Kidney epithelial cell (primary cell): ENCODE data around the gene GMPR2. TPM values are rescaled to one million over a fixed set of nuclear protein-coding genes. Genes with fewer than 3 reads are reported as not detected.

Source experiments
- DNase-seq: peaks from one replicate; pipeline ENCODE4 v3.0.0-alpha.2; 2010; ENCODE audit warnings: low read depth
- H3K27me3 ChIP-seq: 2 replicates; pipeline ENCODE4 v1.6.0; 2011; ENCODE audit warnings: low read length; ENCODE audit not compliant: control insufficient read depth, insufficient read depth
- H3K36me3 ChIP-seq: 2 replicates; pipeline ENCODE4 v1.5.1; 2011; ENCODE audit warnings: low read length; ENCODE audit not compliant: control insufficient read depth, insufficient read depth
- H3K4me3 ChIP-seq: 2 replicates; pipeline ENCODE4 v1.5.1; 2011; ENCODE audit warnings: low read depth, mild to moderate bottlenecking, control low read depth, low read length
- CTCF ChIP-seq: IDR thresholded peaks from 2 replicates; pipeline ENCODE4 v1.5.1; 2011; ENCODE audit warnings: mild to moderate bottlenecking, moderate library complexity, low read length, control low read depth, inconsistent platforms; ENCODE audit not compliant: insufficient read depth, poor library complexity, severe bottlenecking
- total RNA-seq: library from RNA; depleted of rRNA; stranded (reverse); fragments of >200 nt; gene quantifications from 2 replicates; pipeline ENCODE4 v1.2.3, GENCODE V29; 2015

The GMPR2 gene
- total RNA-seq, 1 donor from 2014 or later = 54.7 TPM

- Histone ChIP-seq H3K27me3 (no peaks in the 10 kb centered on the region), H3K4me3 (no peak overlapping the region), H3K36me3 (peaks cover 3% of the 10 kb centered on the region)
- no peak for DNase-seq
- no peak for TF ChIP-seq CTCF
These were observed 37.3 kb downstream of the GMPR2 start for GRCh38 chr14:24269910-24270536.

GRCh38 chr14:24270537-24271133 lies 37.9 kb downstream of the GMPR2 start:
- DNase-seq = no peak
- Histone ChIP-seq H3K36me3 (peaks cover 2% of the 10 kb centered on the region), H3K4me3 (peak overlapping the region; percentile 68), H3K27me3 (no peaks in the 10 kb centered on the region)
- TF ChIP-seq CTCF = no peak

DNA sequence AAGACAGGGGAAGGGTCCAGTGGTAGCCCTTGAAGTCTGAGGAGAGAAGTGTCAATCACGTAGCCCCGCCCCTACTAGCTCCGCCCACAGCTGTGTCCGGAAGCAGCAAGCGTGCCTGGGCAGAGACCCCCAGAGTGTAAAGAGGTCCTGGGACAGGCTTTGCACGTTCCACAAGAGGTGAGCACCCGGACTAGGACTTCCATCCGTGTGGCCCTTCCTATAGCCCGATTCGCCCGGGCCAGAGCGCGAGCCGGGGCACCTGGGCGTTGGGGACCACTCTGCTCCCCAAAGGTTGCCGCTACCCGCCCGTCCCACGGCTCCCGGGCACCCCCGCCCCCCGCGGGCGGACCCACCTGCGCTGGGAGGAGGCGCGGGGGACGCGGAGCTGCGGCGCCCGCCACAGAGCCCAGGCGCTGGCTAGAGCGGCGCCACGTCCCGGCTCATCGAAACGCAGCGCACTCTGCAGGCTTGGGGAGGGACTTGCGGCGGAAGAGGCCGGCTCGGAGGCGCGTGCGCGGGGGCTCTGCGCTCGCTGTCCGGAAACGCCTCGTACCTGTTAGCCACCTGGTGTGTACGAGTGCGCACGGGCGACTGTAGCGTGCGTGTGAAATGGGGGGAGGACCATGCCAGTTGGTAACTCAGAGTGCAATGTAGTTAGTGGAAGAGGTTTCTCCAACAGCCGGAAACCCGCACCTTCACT lies 38.6 kb downstream of the GMPR2 start, which contains the start of gene RABGGTA:
Gene RABGGTA, minus strand, starts transcription at position 464 of the 700 bp plus-strand sequence. CDS start 482 bp downstream, outside the sequence.
- DNase-seq = peak; percentile 31
- H3K4me3 ChIP-seq = peak within 1 kb of the TSS; percentile 68
- H3K36me3 ChIP-seq = peaks cover 2% of the 10 kb centered on the region
- no peaks in the 10 kb centered on the region for H3K27me3 ChIP-seq
- peak; percentile 64 for TF ChIP-seq CTCF

- DNase-seq = no peak
- peaks cover 2% of the 10 kb centered on the region for H3K36me3 ChIP-seq
- H3K27me3 ChIP-seq = no peaks in the 10 kb centered on the region
- peak overlapping the region; percentile 68 for H3K4me3 ChIP-seq
- no peak for TF ChIP-seq CTCF
These were observed 39.1 kb downstream of the GMPR2 start for GRCh38 chr14:24271834-24272263.

DNA sequence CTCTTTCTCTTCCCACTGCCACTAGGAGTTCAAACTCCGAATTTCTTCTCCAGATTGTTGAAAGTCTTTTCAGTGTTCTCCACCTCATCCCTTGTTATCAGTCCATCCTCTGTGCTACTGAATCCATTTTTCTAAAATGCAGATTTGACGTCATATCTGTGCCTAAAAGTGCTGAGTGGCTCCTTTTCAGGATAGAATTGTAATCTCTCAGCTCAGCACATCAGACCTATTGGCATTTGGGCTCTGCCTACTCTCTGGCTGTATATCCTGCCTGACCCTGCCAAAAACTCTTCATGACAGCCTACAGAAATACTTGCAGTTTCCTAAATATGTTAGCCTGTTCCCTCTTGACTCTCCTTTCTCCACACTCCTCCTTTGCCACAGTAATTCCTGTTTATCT lies 39.7 kb downstream of the GMPR2 start:
- no peak for DNase-seq
- H3K27me3 ChIP-seq = no peaks in the 10 kb centered on the region
- no peak overlapping the region for H3K4me3 ChIP-seq
- TF ChIP-seq CTCF = no peak
- H3K36me3 ChIP-seq = peaks cover 2% of the 10 kb centered on the region
